ENCODE measurements around the gene EHD2.

The EHD2 gene

DNA sequence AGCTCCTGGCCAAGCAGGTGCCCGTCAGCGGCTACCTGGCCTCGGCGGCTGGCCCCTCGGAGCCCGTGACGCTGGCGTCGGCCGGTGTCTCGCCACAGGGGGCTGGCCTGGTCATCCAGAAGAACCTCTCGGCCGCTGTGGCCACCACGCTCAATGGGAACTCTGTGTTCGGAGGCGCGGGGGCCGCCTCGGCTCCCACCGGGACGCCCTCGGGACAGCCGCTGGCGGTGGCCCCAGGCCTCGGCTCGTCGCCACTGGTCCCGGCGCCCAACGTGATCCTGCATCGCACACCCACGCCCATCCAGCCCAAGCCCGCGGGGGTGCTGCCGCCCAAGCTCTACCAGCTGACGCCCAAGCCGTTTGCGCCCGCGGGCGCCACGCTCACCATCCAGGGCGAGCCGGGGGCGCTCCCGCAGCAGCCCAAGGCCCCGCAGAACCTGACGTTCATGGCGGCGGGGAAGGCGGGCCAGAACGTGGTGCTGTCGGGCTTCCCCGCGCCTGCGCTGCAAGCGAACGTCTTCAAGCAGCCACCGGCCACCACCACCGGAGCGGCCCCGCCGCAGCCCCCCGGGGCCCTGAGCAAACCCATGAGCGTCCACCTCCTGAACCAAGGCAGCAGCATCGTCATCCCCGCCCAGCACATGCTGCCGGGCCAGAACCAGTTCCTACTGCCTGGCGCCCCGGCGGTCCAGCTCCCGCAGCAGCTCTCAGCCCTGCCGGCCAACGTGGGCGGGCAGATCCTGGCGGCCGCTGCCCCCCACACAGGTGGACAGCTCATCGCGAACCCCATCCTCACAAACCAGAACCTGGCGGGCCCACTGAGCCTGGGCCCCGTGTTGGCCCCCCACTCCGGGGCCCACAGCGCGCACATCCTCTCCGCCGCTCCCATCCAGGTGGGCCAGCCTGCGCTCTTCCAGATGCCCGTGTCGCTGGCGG is 33.0 kb upstream of the EHD2 start:
- TF ChIP-seq POLR2A (IDR thresholded peaks at IDR 0.05; ENCODE audit: low read depth, low read length), result no peak
- no peak for DNase-seq (ENCODE audit: insufficient read length, low spot score)
- no peak for FAIRE-seq

DNA sequence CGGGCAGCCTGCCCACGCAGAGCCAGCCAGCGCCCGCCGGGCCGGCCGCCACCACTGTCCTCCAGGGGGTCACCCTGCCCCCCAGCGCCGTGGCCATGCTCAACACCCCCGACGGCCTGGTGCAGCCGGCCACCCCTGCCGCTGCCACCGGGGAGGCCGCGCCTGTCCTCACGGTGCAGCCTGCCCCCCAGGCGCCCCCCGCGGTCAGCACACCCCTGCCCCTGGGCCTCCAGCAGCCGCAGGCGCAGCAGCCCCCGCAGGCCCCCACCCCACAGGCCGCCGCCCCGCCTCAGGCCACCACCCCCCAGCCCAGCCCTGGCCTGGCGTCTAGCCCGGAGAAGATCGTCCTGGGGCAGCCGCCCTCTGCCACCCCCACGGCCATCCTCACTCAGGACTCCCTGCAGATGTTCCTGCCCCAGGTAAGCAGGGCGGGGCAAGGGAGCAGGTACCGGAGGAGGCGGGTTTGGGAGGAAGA is 32.3 kb upstream of the EHD2 start:
- DNase-seq (ENCODE audit: insufficient read length, low spot score) (no peak), FAIRE-seq (no peak)
- TF ChIP-seq POLR2A (IDR thresholded peaks at IDR 0.05; ENCODE audit: low read depth, low read length), result no peak

DNA sequence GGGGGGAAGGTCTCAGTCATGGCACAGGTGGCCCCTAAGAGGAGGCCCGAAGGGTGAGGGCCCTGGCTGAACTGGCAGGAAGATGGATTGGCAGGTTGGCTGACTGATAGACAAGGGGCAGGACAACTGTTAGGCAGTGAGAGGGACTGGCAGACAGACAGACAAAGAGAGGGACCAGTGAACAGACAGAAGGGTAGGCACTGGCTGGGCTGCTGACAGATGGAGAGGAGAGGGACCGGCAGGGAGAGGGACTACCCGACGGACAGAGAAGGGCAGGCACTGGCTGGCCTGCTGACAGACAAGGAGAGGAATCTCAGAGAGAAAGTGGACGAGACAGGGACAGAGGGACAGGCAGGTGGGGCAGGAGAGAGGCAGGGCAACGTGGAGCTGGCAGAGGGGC is 31.8 kb upstream of the EHD2 start:
- FAIRE-seq (no peak), DNase-seq (ENCODE audit: insufficient read length, low spot score) (no peak)
- no peak for TF ChIP-seq POLR2A (IDR thresholded peaks at IDR 0.05; ENCODE audit: low read depth, low read length)

DNA sequence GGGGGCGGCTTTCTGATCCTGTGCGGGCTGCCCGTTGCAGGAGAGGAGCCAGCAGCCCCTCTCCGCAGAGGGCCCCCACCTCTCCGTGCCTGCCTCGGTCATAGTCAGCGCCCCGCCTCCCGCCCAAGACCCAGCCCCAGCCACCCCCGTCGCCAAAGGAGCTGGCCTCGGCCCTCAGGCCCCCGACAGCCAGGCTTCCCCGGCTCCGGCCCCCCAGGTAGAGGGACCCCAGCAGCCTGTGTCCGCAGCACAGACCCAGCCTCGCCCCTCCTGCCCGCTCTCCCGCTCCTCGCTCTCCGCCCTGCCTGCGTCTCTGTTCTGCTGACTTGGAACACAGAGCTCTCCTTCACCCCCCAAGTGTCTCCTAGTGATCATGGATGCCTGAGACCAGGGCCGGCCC is 31.3 kb upstream of the EHD2 start:
- FAIRE-seq (no peak), DNase-seq (ENCODE audit: insufficient read length, low spot score) (no peak)
- TF ChIP-seq POLR2A (IDR thresholded peaks at IDR 0.05; ENCODE audit: low read depth, low read length), result no peak

DNA sequence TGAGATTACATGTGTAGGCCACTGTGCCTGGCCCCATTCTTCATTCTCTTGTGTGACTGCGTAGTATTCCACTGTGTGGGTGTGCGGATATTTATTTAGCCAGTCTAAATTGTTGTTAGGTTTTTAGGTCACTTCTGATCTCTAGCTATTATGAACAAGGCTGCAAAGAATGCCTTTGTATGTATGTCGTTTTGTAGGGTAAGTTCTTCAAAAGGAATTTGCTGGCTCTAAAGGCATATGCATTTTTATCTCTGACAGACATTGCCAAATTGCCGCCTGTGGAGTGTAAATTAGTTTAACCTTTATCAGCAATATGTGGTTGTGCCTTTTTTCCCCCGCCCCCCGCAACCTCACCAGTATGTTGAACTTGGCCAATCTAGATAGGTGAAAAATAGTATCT is 30.3 kb upstream of the EHD2 start:
- no peak for FAIRE-seq
- TF ChIP-seq POLR2A (IDR thresholded peaks at IDR 0.05; ENCODE audit: low read depth, low read length), result no peak
- DNase-seq (ENCODE audit: insufficient read length, low spot score), result no peak

DNA sequence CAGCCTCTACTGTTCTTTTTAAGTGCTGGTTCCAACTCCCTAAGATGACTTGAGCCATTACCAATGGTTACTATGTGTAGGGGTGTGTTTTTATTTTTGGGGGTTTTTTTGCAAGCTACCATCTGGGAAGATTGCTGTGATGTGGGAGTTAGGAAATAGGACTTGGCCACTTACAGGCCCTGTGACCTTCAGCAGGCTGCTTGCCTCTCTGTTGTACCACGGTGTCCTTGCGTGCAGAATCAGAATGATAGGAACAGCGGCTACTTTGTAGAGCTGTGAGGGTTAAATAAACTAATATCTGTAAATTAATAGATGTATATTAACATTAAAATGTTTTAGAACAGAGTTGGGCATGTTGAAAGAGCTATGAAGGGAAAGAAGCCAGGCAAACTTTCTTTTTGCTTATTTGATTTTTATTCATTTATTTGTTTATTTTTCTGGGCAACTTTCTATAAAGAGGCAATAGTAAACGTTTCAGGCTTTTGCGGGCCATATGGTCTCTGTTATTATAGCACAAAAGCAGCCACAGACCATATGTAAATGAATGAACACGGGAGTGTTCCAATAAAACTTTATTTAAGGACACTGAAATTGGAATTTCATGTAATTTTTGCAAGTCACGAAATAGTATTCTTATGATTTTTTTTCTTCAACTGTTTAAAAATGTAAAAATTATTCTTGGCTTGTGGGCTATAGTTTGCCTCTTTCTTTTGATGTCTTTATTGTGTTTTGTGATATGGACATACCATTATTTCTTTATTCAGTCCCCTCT is 26.4 kb upstream of the EHD2 start:
- DNase-seq (ENCODE audit: insufficient read length, low spot score) (no peak), FAIRE-seq (no peak)
- no peak for TF ChIP-seq POLR2A (IDR thresholded peaks at IDR 0.05; ENCODE audit: low read depth, low read length)

DNA sequence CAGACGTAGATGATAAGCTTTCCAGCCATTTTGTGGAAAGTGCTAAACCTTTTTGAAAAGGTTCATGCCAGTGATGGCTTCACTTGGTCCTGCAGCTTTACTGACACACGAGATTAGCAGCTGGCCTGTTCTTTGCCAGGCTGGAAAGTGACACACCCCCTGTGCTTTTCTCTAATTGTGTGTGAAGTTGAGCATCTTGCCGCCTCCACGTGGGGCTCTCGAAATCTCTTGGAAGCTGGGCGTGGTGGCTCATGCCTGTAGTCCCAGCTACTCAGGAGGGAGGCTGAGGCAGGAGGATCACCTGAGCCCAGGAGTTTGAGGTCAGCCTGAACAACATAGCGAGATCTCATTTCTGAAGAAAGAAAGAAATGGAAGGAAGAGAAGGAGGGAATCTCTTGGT is 25.3 kb upstream of the EHD2 start:
- FAIRE-seq, result no peak

DNA sequence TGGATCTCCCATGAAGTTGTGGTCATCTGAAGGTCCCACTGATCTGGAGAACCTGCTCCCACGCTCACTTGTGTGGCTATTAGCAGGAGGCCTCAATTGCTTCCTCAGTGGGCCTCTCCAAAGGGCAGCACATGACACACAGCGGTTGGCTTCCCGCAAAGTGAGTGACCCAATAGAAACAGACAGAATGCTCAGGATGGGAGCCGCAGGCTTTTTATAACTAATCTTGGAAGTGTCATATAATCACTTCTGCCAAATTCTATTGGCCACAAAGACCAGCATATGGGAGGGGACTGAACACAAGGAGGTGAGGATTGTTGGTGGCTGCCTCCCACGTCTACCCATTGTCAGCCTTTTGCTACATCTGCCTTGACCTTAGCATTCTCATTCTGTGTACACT is 22.1 kb upstream of the EHD2 start:
- FAIRE-seq (no peak), DNase-seq (ENCODE audit: insufficient read length, low spot score) (no peak)
- TF ChIP-seq POLR2A (IDR thresholded peaks at IDR 0.05; ENCODE audit: low read depth, low read length), result no peak

More for the DNA sequence above, 25.3 kb upstream of the EHD2 start:
- no peak for DNase-seq (ENCODE audit: insufficient read length, low spot score)
- no peak for TF ChIP-seq POLR2A (IDR thresholded peaks at IDR 0.05; ENCODE audit: low read depth, low read length)

DNA sequence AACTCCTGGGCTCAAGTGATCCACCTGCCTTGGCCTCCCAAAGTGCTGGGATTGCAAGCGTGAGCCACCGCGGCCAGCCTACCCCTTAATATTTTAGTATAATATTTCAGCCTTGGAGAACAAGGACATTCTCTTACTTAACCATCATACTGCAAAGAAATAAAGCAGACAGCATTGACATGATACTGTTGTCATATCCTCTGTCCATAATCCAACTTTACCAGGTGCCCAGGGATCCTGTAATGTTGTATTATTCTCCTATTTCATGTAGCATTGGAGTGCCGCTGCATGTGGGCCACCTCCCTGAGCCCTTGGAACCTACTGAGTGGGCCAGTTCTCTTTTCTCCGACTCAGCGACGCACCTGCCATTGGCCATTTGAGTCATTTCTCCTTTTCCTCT is 21.4 kb upstream of the EHD2 start:
- DNase-seq (ENCODE audit: insufficient read length, low spot score) (no peak), FAIRE-seq (no peak)
- TF ChIP-seq POLR2A (IDR thresholded peaks at IDR 0.05; ENCODE audit: low read depth, low read length), result no peak

DNA sequence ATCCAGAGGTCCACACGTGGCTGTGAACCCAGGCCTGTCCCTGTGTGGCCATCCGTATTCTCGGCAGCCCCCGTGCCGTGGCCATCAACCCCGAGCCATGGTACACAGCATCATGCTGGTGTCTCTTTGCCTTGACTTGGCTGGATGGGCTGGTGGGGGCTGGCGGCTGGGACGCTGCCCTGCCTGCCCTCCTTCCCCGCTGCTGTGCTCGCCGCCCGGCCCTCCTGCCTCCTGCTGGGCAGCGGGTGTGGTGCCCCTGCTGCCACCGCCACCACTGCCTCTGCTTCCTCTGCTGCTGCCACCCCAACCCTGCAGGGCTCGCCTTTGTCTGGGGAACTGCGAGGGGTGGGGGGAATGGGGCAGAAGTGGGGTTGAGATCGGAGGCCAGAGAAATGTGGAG is 19.7 kb upstream of the EHD2 start:
- DNase-seq (ENCODE audit: insufficient read length, low spot score) (no peak), FAIRE-seq (no peak)
- no peak for TF ChIP-seq POLR2A (IDR thresholded peaks at IDR 0.05; ENCODE audit: low read depth, low read length)

DNA sequence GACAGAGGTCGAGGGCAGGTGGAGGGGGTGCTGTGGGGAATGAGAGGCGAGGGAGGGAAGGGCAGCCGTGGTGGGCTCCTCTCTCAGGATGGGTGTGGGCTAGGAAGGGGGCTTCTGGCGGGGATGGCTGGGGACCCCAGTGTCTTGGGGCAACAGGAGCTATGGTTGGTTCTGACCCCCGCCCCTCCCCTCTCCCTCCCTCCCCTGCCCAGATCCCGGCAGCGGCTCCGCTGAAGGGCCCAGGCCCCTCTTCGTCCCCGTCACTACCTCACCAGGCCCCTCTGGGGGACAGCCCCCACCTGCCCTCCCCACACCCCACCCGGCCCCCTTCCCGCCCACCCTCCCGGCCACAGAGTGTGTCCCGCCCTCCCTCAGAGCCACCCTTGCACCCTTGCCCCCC is 19.3 kb upstream of the EHD2 start:
- no peak for DNase-seq (ENCODE audit: insufficient read length, low spot score)
- no peak for FAIRE-seq
- TF ChIP-seq POLR2A (IDR thresholded peaks at IDR 0.05; ENCODE audit: low read depth, low read length), result no peak

DNA sequence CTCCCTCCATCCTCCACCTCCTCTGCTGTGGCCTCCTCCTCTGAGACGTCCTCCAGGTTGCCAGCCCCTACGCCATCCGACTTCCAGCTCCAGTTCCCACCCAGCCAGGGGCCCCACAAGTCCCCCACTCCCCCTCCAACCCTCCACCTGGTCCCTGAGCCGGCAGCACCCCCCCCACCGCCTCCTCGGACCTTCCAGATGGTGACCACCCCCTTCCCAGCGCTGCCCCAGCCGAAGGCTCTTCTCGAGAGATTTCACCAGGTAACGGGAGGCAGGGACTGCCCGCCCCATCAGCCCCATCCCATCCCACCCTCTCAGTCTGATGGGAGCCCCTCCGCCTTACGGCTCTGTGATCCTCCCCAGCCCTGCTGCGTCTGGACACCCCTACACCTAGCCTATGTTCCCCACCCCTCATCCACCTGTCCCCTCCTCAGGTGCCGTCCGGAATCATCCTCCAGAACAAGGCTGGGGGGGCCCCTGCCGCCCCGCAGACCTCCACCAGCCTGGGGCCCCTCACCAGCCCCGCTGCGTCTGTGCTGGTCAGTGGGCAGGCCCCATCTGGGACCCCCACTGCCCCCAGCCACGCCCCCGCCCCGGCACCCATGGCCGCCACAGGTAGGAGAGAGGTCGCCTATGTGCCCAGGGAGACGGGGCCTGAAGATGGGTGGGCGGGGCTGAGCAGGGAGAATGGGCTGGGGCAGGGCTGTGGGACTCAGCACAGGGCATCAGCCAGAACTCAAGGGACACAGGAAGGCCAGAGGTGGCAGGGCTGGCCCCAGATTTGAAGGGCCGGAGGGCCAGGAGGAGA is 18.6 kb upstream of the EHD2 start:
- no peak for FAIRE-seq
- no peak for TF ChIP-seq POLR2A (IDR thresholded peaks at IDR 0.05; ENCODE audit: low read depth, low read length)
- no peak for DNase-seq (ENCODE audit: insufficient read length, low spot score)

DNA sequence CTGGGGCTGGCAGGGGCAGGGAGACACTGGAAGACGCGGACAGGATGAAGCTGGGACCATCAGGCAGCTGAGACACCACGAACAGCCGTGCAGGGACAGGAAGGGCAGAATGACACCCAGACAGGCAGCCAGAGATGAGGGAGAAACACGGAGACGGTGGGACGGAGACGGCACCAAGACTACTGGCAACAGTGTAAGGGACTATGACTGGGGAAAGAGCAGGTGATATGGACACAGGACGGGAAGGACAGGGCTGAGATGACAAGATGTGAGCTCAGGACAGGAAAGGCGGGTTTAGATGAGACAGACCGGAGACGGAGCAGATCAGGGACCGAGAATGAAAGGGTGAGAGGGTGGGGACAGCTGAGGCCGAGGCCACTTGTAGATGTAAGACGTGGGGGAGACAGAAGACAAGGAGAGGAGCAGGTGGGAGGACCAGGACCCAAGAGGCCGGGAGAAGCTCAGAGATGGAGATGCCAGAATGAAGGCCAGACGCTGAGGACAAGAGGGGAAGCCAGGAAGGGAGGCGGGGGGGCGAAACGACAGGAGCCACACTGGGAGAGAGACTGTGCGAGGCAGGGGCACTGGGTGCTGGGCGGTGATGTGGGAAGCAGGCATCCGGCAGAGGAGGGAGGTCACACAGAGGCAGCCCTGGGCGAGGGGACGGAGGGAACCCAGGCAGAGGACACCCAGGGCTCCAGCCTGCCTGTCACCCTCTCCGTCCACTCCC is 17.5 kb upstream of the EHD2 start:
- no peak for TF ChIP-seq POLR2A (IDR thresholded peaks at IDR 0.05; ENCODE audit: low read depth, low read length)
- DNase-seq (ENCODE audit: insufficient read length, low spot score), result no peak
- no peak for FAIRE-seq

Data from H54 (cell line).